VCaP (cell line): ENCODE data around the gene PLPPR3.

ENCODE experiments used
- H3K27ac ChIP-seq: fragments of 450-650 bp; 2 replicates; pipeline ENCODE4 v1.5.1; 2017
- TF ChIP-seq, protein P1 (sequence below): fragments of 450-650 bp; conservative IDR thresholded peaks from 2 replicates; pipeline ENCODE4 v1.5.1; 2017; ENCODE audit warnings: mild to moderate bottlenecking, moderate library complexity

PLPPR3 gene

DNA sequence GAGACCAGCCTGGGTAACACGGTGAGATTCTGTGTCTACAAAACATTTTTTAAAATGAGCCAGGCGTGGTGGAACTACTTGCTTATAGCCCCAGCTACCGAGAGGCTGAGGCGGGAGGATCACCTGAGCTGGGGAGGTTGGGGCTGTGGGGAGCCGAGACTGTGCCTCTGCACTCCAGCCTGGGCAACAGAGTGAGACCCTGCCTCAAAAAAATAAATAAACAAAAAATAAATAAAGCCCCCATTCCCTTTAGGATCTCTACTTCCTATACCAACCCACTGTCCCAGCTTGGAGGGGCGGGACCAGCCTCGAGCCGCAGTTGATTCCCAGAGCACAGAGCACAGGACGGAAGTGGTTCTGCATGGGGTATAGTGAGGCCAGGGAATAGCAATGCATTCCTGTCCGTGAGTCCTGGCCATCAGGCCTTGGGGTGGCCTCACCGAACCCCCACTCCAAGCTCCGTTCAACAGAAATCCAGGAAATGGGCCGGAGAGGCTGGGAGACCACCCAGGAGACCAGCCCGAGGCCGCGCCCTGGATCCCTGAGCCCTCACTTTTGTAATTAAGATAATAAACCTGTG lies 29.4 kb downstream of the PLPPR3 start:
- TF ChIP-seq, protein P1, sequence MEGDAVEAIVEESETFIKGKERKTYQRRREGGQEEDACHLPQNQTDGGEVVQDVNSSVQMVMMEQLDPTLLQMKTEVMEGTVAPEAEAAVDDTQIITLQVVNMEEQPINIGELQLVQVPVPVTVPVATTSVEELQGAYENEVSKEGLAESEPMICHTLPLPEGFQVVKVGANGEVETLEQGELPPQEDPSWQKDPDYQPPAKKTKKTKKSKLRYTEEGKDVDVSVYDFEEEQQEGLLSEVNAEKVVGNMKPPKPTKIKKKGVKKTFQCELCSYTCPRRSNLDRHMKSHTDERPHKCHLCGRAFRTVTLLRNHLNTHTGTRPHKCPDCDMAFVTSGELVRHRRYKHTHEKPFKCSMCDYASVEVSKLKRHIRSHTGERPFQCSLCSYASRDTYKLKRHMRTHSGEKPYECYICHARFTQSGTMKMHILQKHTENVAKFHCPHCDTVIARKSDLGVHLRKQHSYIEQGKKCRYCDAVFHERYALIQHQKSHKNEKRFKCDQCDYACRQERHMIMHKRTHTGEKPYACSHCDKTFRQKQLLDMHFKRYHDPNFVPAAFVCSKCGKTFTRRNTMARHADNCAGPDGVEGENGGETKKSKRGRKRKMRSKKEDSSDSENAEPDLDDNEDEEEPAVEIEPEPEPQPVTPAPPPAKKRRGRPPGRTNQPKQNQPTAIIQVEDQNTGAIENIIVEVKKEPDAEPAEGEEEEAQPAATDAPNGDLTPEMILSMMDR, result no peak
- H3K27ac ChIP-seq, result no peak overlapping the region

- no peak overlapping the region for H3K27ac ChIP-seq
- TF ChIP-seq, protein P1, result no peak
These were observed 30.0 kb downstream of the PLPPR3 start for GRCh38 chr19:791567-792305.

DNA sequence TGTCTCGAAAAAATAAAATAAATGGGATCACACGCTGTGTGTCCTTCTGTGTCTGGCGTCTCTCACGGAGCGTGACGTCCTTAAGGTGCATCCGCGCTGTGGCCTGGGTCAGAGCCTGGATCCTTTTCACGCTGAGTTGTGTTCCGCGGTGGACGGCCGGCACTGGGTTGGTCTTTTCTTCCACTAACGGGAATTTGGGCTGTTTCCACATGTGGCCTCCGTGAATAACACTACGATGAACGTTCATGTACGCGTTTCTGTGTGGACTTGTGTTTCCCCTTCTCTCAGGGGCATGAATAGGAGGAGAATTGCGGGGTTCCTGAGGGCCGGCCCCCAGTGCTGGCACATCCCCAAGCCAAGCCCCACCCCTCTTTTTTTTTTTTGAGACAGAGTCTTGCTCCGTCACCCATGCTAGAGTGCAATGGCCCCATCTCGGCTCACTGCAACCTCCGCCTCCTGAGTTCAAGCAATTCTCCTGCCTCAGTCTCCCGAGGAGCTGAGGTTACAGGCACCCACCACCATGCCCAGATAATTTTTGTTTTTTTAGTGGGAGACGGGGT lies 30.7 kb downstream of the PLPPR3 start:
- TF ChIP-seq, protein P1, result no peak
- no peak overlapping the region for H3K27ac ChIP-seq

GRCh38 chr19:789701-790060 lies 32.1 kb downstream of the PLPPR3 start:
- no peak overlapping the region for H3K27ac ChIP-seq

GRCh38 chr19:788983-789700 lies 32.6 kb downstream of the PLPPR3 start:
- TF ChIP-seq, protein P1, result no peak
- H3K27ac ChIP-seq, result no peak overlapping the region

More at GRCh38 chr19:789701-790060, 32.1 kb downstream of the PLPPR3 start:
- TF ChIP-seq, protein P1, result no peak

DNA sequence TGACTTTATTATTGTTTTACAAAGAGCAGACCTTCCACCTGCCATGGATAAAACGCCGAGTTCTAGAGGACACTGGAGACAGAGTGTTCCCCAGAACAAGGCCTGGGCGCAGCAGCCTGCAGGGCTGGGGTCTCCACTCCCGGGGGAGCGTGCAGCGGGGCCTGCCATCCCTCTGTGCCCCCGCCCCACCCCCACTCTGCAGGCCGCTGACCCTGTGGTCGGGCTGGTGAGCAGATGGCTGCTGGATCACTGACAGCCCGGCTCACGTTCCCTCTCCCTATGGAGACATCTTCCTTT lies 33.1 kb downstream of the PLPPR3 start:
- no peak overlapping the region for H3K27ac ChIP-seq
- TF ChIP-seq, protein P1, result no peak

GRCh38 chr19:787536-787935 lies 34.2 kb downstream of the PLPPR3 start:
- no peak overlapping the region for H3K27ac ChIP-seq
- TF ChIP-seq, protein P1, result no peak
